ENCODE results near the gene WTIP. TPM values are rescaled to one million over a fixed set of nuclear protein-coding genes. Genes with fewer than 3 reads are reported as not detected.
A peak's percentile ranks its signal among the peaks of the same experiment; 100 is the strongest.

WTIP gene
- total RNA-seq, 3 donors from 2014 or later (not counting 1 experiment from before 2014, with no cell fraction given) = 0.12 to 0.83 (median 0.45) TPM

DNA sequence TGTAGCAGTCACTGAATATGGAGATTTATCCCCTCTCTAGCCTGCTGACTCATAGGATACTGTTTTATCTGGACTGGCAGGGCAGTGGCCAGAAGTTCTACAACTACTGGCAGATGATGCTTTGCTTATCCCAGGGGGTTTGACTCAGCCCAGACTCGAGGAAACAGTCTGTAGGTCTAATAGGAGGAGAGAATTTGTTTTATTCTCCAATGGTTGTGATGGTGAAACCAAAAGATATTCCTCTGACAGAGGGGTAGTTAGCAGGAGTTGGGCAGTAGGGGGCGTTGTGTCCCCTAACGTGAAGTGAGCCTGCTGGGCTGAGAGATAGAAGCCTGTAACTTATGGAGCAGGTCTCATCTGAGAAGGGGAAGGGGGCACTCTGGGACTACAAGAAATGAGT lies 74.9 kb downstream of the WTIP start:
- no peaks in the 10 kb centered on the region for H3K9me3 Mint-ChIP-seq

DNA sequence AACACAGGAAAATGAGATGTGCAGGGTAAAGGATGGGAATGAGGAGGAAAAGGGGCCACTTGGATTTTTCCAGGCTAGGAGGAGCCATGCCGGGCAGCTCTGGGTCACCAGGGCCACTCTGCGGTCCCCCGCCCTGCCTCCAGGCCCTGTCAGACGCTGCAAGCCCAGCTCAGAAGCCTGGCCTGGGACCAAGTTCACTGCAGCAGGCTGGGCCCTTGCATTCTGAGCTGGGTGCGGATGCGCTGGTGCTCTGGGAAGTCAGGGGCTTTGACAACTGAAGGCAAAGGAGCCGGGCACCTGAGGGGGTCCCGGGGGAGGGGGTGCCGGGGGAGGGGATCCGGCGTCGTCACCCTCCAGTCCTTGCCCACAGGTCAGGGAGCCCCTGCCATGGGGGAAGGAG lies 77.5 kb downstream of the WTIP start:
- ATAC-seq = no peak
- H3K9me3 Mint-ChIP-seq = no peaks in the 10 kb centered on the region
- no peak overlapping the region for H3K4me3 Mint-ChIP-seq
- WGBS (ENCODE audit: insufficient coverage) = 88% methylated on average over 12 of the region's 12 CpGs
- H3K27ac Mint-ChIP-seq = no peak overlapping the region
- no peak for DNase-seq
- TF ChIP-seq, protein P1, sequence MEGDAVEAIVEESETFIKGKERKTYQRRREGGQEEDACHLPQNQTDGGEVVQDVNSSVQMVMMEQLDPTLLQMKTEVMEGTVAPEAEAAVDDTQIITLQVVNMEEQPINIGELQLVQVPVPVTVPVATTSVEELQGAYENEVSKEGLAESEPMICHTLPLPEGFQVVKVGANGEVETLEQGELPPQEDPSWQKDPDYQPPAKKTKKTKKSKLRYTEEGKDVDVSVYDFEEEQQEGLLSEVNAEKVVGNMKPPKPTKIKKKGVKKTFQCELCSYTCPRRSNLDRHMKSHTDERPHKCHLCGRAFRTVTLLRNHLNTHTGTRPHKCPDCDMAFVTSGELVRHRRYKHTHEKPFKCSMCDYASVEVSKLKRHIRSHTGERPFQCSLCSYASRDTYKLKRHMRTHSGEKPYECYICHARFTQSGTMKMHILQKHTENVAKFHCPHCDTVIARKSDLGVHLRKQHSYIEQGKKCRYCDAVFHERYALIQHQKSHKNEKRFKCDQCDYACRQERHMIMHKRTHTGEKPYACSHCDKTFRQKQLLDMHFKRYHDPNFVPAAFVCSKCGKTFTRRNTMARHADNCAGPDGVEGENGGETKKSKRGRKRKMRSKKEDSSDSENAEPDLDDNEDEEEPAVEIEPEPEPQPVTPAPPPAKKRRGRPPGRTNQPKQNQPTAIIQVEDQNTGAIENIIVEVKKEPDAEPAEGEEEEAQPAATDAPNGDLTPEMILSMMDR (IDR thresholded peaks at IDR 0.05) = no peak
- H3K36me3 Mint-ChIP-seq = no peaks in the 10 kb centered on the region
- H3K4me3 ChIP-seq (ENCODE audit: low read length) = no peak overlapping the region
- H3K36me3 ChIP-seq (ENCODE audit: control insufficient read depth, insufficient read depth, low read length) = no peaks in the 10 kb centered on the region
- H3K27ac ChIP-seq (ENCODE audit: low read length) = no peak overlapping the region
- intact Hi-C loops (cut with micrococcal nuclease) = no loop called here
- no peaks in the 10 kb centered on the region for H3K4me1 Mint-ChIP-seq
- no peaks in the 10 kb centered on the region for H3K4me1 ChIP-seq (ENCODE audit: control insufficient read depth, insufficient read depth, low read length)
- no peaks in the 10 kb centered on the region for H3K27me3 ChIP-seq (ENCODE audit: control insufficient read depth, insufficient read depth, low read length)
- peaks cover 7 to 46% of the 10 kb centered on the region in 2 donors for H3K27me3 Mint-ChIP-seq (ENCODE audit: low read depth in 2 of 2)
- H3K9me3 ChIP-seq (ENCODE audit: control insufficient read depth, insufficient read depth, low read length) = no peaks in the 10 kb centered on the region

More for the DNA sequence above, 74.9 kb downstream of the WTIP start:
- H3K4me1 ChIP-seq (ENCODE audit: control insufficient read depth, insufficient read depth, low read length) = no peaks in the 10 kb centered on the region
- WGBS (ENCODE audit: insufficient coverage) = 5% methylated on average over 3 of the region's 3 CpGs
- intact Hi-C loops (cut with micrococcal nuclease) = no loop called here
- Mint-ChIP-seq H3K27ac (no peak overlapping the region), H3K36me3 (no peaks in the 10 kb centered on the region), H3K4me1 (no peaks in the 10 kb centered on the region), H3K4me3 (no peak overlapping the region), H3K27me3 (ENCODE audit: low read depth in 2 of 2) (peaks cover 14 to 46% of the 10 kb centered on the region in 2 donors)
- H3K4me3 ChIP-seq (ENCODE audit: low read length) = no peak overlapping the region
- DNase-seq (no peak), ATAC-seq (peak in 1 of 3 donors; percentile 63)
- H3K27ac ChIP-seq (ENCODE audit: low read length) = no peak overlapping the region
- TF ChIP-seq, protein P1 (IDR thresholded peaks at IDR 0.05) = peak; percentile 23
- no peaks in the 10 kb centered on the region for H3K36me3 ChIP-seq (ENCODE audit: control insufficient read depth, insufficient read depth, low read length)
- no peaks in the 10 kb centered on the region for H3K9me3 ChIP-seq (ENCODE audit: control insufficient read depth, insufficient read depth, low read length)
- no peaks in the 10 kb centered on the region for H3K27me3 ChIP-seq (ENCODE audit: control insufficient read depth, insufficient read depth, low read length)

DNA sequence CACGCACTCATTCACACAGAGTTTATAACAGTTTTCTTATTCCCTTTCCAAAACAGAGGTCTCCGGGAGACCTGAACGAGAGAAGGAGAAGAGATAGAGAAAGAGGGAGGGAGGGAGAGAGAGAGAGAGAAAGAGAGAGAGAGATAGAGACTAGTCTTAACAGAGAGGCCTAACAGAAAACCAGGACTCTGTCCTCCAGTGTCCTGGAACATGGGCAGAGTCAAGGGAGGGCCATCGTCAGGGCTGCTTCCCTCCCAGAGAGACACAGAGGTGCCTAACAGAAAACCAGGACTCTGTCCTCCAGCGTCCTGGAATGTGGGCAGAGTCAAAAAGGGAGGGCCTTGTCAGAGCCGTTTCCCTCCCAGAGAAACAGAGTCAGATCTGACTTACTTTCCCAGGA lies 78.7 kb downstream of the WTIP start:
- no peak for ATAC-seq
- TF ChIP-seq, protein P1 (IDR thresholded peaks at IDR 0.05) = no peak
- 60% methylated on average over 6 of the region's 6 CpGs for WGBS (ENCODE audit: insufficient coverage)
- Histone ChIP-seq H3K4me1 (ENCODE audit: control insufficient read depth, insufficient read depth, low read length) (no peaks in the 10 kb centered on the region), H3K9me3 (ENCODE audit: control insufficient read depth, insufficient read depth, low read length) (no peaks in the 10 kb centered on the region), H3K27ac (ENCODE audit: low read length) (no peak overlapping the region), H3K27me3 (ENCODE audit: control insufficient read depth, insufficient read depth, low read length) (no peaks in the 10 kb centered on the region), H3K36me3 (ENCODE audit: control insufficient read depth, insufficient read depth, low read length) (no peaks in the 10 kb centered on the region), H3K4me3 (ENCODE audit: low read length) (no peak overlapping the region)
- Mint-ChIP-seq H3K27me3 (ENCODE audit: low read depth in 2 of 2) (peaks cover 11 to 35% of the 10 kb centered on the region in 2 donors), H3K4me1 (no peaks in the 10 kb centered on the region), H3K9me3 (peaks cover 0 to 3% of the 10 kb centered on the region in 2 donors), H3K36me3 (no peaks in the 10 kb centered on the region), H3K4me3 (no peak overlapping the region), H3K27ac (no peak overlapping the region)
- intact Hi-C loops (cut with micrococcal nuclease) = no loop called here
- DNase-seq = no peak

Other genes starting within 250 kb of the WTIP start
- 10 to 100 TPM; 21.9 to 29.2 (median 22.0) TPM for gene GARRE1, start 227.2 kb upstream of the WTIP start, total RNA-seq
- gene GPI, start 116.6 kb upstream of the WTIP start, total RNA-seq = 100 to 1,000 TPM in 2 of 3 donors, 10 to 100 TPM in 1; 98.5 to 132 (median 104) TPM
- gene PDCD2L, start 77.4 kb upstream of the WTIP start, total RNA-seq = 1 to 10 TPM; 4.7 to 8.6 (median 5.6) TPM
- 10 to 100 TPM; 60.5 to 74.1 (median 68.7) TPM for gene UBA2, start 53.4 kb upstream of the WTIP start, total RNA-seq
- 1 to 10 TPM in 2 of 3 donors, under 1 TPM in 1; 0.52 to 1.3 (median 1.1) TPM for gene SCGB2B2, start 195.4 kb downstream of the WTIP start, total RNA-seq
- gene ZNF302, start 195.9 kb downstream of the WTIP start, total RNA-seq = 10 to 100 TPM; 13.8 to 23.6 (median 17.8) TPM

Measured in natural killer cell (primary cell).